Measurements from ENCODE around the gene DCUN1D2.

- TF ChIP-seq, protein P1, sequence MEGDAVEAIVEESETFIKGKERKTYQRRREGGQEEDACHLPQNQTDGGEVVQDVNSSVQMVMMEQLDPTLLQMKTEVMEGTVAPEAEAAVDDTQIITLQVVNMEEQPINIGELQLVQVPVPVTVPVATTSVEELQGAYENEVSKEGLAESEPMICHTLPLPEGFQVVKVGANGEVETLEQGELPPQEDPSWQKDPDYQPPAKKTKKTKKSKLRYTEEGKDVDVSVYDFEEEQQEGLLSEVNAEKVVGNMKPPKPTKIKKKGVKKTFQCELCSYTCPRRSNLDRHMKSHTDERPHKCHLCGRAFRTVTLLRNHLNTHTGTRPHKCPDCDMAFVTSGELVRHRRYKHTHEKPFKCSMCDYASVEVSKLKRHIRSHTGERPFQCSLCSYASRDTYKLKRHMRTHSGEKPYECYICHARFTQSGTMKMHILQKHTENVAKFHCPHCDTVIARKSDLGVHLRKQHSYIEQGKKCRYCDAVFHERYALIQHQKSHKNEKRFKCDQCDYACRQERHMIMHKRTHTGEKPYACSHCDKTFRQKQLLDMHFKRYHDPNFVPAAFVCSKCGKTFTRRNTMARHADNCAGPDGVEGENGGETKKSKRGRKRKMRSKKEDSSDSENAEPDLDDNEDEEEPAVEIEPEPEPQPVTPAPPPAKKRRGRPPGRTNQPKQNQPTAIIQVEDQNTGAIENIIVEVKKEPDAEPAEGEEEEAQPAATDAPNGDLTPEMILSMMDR (IDR thresholded peaks at IDR 0.05), result no peak
- no peak for TF ChIP-seq POLR2A (IDR thresholded peaks at IDR 0.05; ENCODE audit: low read depth)
- no peak for TF ChIP-seq POLR2AphosphoS5 (IDR thresholded peaks at IDR 0.05)
- TF ChIP-seq EP300 (IDR thresholded peaks at IDR 0.05), result no peak
These were observed 15.2 kb downstream of the DCUN1D2 start for GRCh38 chr13:113475280-113475679.

Data from esophagus muscularis mucosa (tissue), 4 donors.